ENCODE measurements around the gene TXNIP. TPM values are rescaled to one million over a fixed set of nuclear protein-coding genes. Genes with fewer than 3 reads are reported as not detected.

TXNIP gene
- total and polyA plus RNA-seq, 4 experiments from 2014 or later, result 933 to 4,310 (median 2,630) TPM

GRCh38 chr1:146012703-146013558 is 16.6 kb upstream of the TXNIP start:
- Mint-ChIP-seq H3K9me3 (no peaks in the 10 kb centered on the region), H3K36me3 (no peaks in the 10 kb centered on the region), H3K4me1 (peaks cover 6 to 9% (median 7%) of the 10 kb centered on the region in 4 donors), H3K4me3 (no peak overlapping the region), H3K27me3 (peaks cover 3 to 5% of the 10 kb centered on the region in 2 donors), H3K27ac (no peak overlapping the region)
- Histone ChIP-seq H3K36me3 (ENCODE audit: insufficient read depth, low read length) (no peaks in the 10 kb centered on the region), H3K9me3 (ENCODE audit: control insufficient read depth in 1 of 2, low read length in 2 of 2) (no peaks in the 10 kb centered on the region), H3K27me3 (ENCODE audit: insufficient read depth, low read length) (no peaks in the 10 kb centered on the region), H3K27ac (ENCODE audit: low read depth, low read length) (no peak overlapping the region), H3K4me3 (ENCODE audit: low read length in 2 of 2) (no peak overlapping the region), H3K4me1 (ENCODE audit: insufficient read depth, low read length) (peaks cover under 1% of the 10 kb centered on the region)
- CTCF ChIA-PET (ENCODE audit: partially characterized antibody), result interaction anchor here (0.6 to 14.8 kb wide), 17 partner anchors 8 to 166 kb away, joined by 3 to 447 read pairs (median 7); partner anchors contain the start of genes ANKRD34A, HJV, NUDT17 and PIAS3
- intact Hi-C loops (cut with micrococcal nuclease), result loop anchor here (1.0 kb wide), 3 partner anchors 36 to 168 kb away; partner anchors contain the start of gene NUDT17
- DNase-seq, result peak; percentile 65 to 73 (median 69)
- POLR2A ChIA-PET (ENCODE audit: partially characterized antibody), result interaction anchor here (0.6 to 29.8 kb wide), 4 partner anchors 25 to 168 kb away, joined by 3 to 1967 read pairs (median 8); partner anchors contain the start of genes ANKRD34A, NUDT17, POLR3GL and TXNIP

GRCh38 chr1:146010126-146010738 is 13.9 kb upstream of the TXNIP start:
- Histone ChIP-seq H3K4me3 (ENCODE audit: low read length in 2 of 2) (no peak overlapping the region), H3K36me3 (ENCODE audit: insufficient read depth, low read length) (no peaks in the 10 kb centered on the region), H3K4me1 (ENCODE audit: insufficient read depth, low read length) (peaks cover 26% of the 10 kb centered on the region), H3K27me3 (ENCODE audit: insufficient read depth, low read length) (no peaks in the 10 kb centered on the region), H3K9me3 (ENCODE audit: control insufficient read depth in 1 of 2, low read length in 2 of 2) (no peaks in the 10 kb centered on the region), H3K27ac (ENCODE audit: low read depth, low read length) (no peak overlapping the region)
- Mint-ChIP-seq H3K27me3 (no peaks in the 10 kb centered on the region), H3K27ac (peak overlapping the region in 2 of 7 donors; percentile 59 to 90), H3K36me3 (no peaks in the 10 kb centered on the region), H3K9me3 (no peaks in the 10 kb centered on the region), H3K4me3 (no peak overlapping the region), H3K4me1 (peaks cover 19 to 36% (median 27%) of the 10 kb centered on the region in 4 donors)
- intact Hi-C loops (cut with micrococcal nuclease), result no loop called here
- ChIA-PET POLR2A (ENCODE audit: partially characterized antibody) (interaction anchor here (29.8 kb wide), 1 partner anchor 23 kb away, joined by 1967 read pairs; the partner anchor contains the start of gene TXNIP), CTCF (ENCODE audit: partially characterized antibody) (interaction anchor here (1.6 to 14.8 kb wide), 9 partner anchors 16 to 163 kb away, joined by 5 to 447 read pairs (median 15); partner anchors contain the start of genes ANKRD34A, NUDT17, PIAS3 and POLR3GL)
- no peak for DNase-seq

- peak overlapping the region; percentile 52 for H3K27ac ChIP-seq (ENCODE audit: low read depth, low read length)
- H3K9me3 ChIP-seq (ENCODE audit: control insufficient read depth in 1 of 2, low read length in 2 of 2), result no peaks in the 10 kb centered on the region
- Mint-ChIP-seq H3K9me3 (no peaks in the 10 kb centered on the region), H3K4me3 (peak overlapping the region in 6 of 8 donors; percentile 79 to 87 (median 84)), H3K36me3 (no peaks in the 10 kb centered on the region), H3K27me3 (no peaks in the 10 kb centered on the region), H3K27ac (peak overlapping the region; percentile 45 to 95 (median 88)), H3K4me1 (peaks cover 24 to 54% (median 33%) of the 10 kb centered on the region in 4 donors)
- ChIA-PET POLR2A (ENCODE audit: partially characterized antibody) (interaction anchor here (0.6 to 29.8 kb wide), 14 partner anchors 21 to 161 kb away, joined by 3 to 1967 read pairs (median 4); partner anchors contain the start of genes ANKRD34A, PEX11B, PIAS3 and POLR3GL), CTCF (ENCODE audit: partially characterized antibody) (interaction anchor here (1.2 to 14.8 kb wide), 11 partner anchors 14 to 161 kb away, joined by 3 to 447 read pairs (median 8); partner anchors contain the start of genes ANKRD34A, LIX1L, NUDT17 and POLR3GL)
- peaks cover 47% of the 10 kb centered on the region for H3K4me1 ChIP-seq (ENCODE audit: insufficient read depth, low read length)
- no peak overlapping the region for H3K4me3 ChIP-seq (ENCODE audit: low read length in 2 of 2)
- H3K36me3 ChIP-seq (ENCODE audit: insufficient read depth, low read length), result no peaks in the 10 kb centered on the region
- intact Hi-C loops (cut with micrococcal nuclease), result loop anchor here (1.0 kb wide), 3 partner anchors 10 to 43 kb away; partner anchors contain the start of genes ANKRD34A and POLR3GL
- DNase-seq, result no peak
- H3K27me3 ChIP-seq (ENCODE audit: insufficient read depth, low read length), result no peaks in the 10 kb centered on the region
Measured at GRCh38 chr1:146007489-146008133, 11.2 kb upstream of the TXNIP start.

GRCh38 chr1:146001709-146002108 is 5.3 kb upstream of the TXNIP start:
- Histone ChIP-seq H3K4me3 (ENCODE audit: low read length in 2 of 2) (no peak overlapping the region), H3K27me3 (ENCODE audit: insufficient read depth, low read length) (no peaks in the 10 kb centered on the region), H3K36me3 (ENCODE audit: insufficient read depth, low read length) (no peaks in the 10 kb centered on the region), H3K4me1 (ENCODE audit: insufficient read depth, low read length) (peaks cover 88% of the 10 kb centered on the region), H3K9me3 (ENCODE audit: control insufficient read depth in 1 of 2, low read length in 2 of 2) (no peaks in the 10 kb centered on the region), H3K27ac (ENCODE audit: low read depth, low read length) (no peak overlapping the region)
- peaks cover 46 to 85% (median 65%) of the 10 kb centered on the region in 4 donors for H3K4me1 Mint-ChIP-seq
- ChIA-PET CTCF (ENCODE audit: partially characterized antibody) (interaction anchor here (1.2 to 16.1 kb wide), 6 partner anchors 6 to 156 kb away, joined by 3 to 447 read pairs (median 87); partner anchors contain the start of genes NUDT17 and TXNIP), POLR2A (ENCODE audit: partially characterized antibody) (interaction anchor here (0.6 to 29.8 kb wide), 3 partner anchors 15 to 37 kb away, joined by 4 to 1967 read pairs (median 14); partner anchors contain the start of genes ANKRD34A, POLR3GL and TXNIP)
- H3K4me3 Mint-ChIP-seq, result peak overlapping the region in 7 of 8 donors; percentile 17 to 81 (median 62)
- H3K27ac Mint-ChIP-seq, result peak overlapping the region; percentile 57 to 93 (median 84)
- H3K27me3 Mint-ChIP-seq, result no peaks in the 10 kb centered on the region
- intact Hi-C loops (cut with micrococcal nuclease), result no loop called here
- DNase-seq, result no peak
- H3K9me3 Mint-ChIP-seq, result peaks cover 0 to 2% (median 0%) of the 10 kb centered on the region in 8 donors
- peaks cover 0 to 10% of the 10 kb centered on the region in 2 donors for H3K36me3 Mint-ChIP-seq

- Mint-ChIP-seq H3K36me3 (peaks cover 20 to 32% of the 10 kb centered on the region in 2 donors), H3K27ac (peak overlapping the region; percentile 87 to 99 (median 97)), H3K9me3 (peaks cover 0 to 12% (median 2%) of the 10 kb centered on the region in 8 donors), H3K4me3 (peak overlapping the region; percentile 96 to 99 (median 98)), H3K4me1 (peaks cover 33 to 73% (median 47%) of the 10 kb centered on the region in 4 donors), H3K27me3 (no peaks in the 10 kb centered on the region)
- no peaks in the 10 kb centered on the region for H3K9me3 ChIP-seq (ENCODE audit: control insufficient read depth in 1 of 2, low read length in 2 of 2)
- peaks cover 68% of the 10 kb centered on the region for H3K4me1 ChIP-seq (ENCODE audit: insufficient read depth, low read length)
- peak; percentile 56 to 74 (median 65) for DNase-seq
- no peaks in the 10 kb centered on the region for H3K27me3 ChIP-seq (ENCODE audit: insufficient read depth, low read length)
- POLR2A ChIA-PET (ENCODE audit: partially characterized antibody), result interaction anchor here (0.7 to 29.8 kb wide), 6 partner anchors 1 to 141 kb away, joined by 3 to 1967 read pairs (median 246); partner anchors contain the start of genes ANKRD34A, LIX1L, PIAS3 and POLR3GL
- H3K27ac ChIP-seq (ENCODE audit: low read depth, low read length), result peak overlapping the region; percentile 75
- CTCF ChIA-PET (ENCODE audit: partially characterized antibody), result interaction anchor here (2.1 to 16.1 kb wide), 3 partner anchors 8 to 21 kb away, joined by 6 to 224 read pairs (median 168); no protein-coding TSS in a partner anchor
- intact Hi-C loops (cut with micrococcal nuclease), result loop anchor here (5.0 kb wide), 1 partner anchor 37 kb away; the partner anchor contains the start of genes ANKRD34A and POLR3GL
- H3K36me3 ChIP-seq (ENCODE audit: insufficient read depth, low read length), result peaks cover 16% of the 10 kb centered on the region
- peak overlapping the region; percentile 55 for H3K4me3 ChIP-seq (ENCODE audit: low read length in 2 of 2)
Measured at GRCh38 chr1:145999321-146000024, 3.1 kb upstream of the TXNIP start.

Measured in CD4-positive, alpha-beta memory T cell (primary cell).